Right cardiac atrium (tissue), 5 donors: ENCODE results near the gene PBLD. TPM values are rescaled to one million over a fixed set of nuclear protein-coding genes. Genes with fewer than 3 reads are reported as not detected.

Source experiments
- polyA plus RNA-seq: library from polyadenylated mRNA; stranded (reverse); fragments of 200-250 nt; gene quantifications from one replicate; pipeline ENCODE4 v1.2.3, GENCODE V29; 2013
- total RNA-seq, 4 donors: library from RNA; stranded (reverse); fragmentation: NEBNext Ultra II Directional; extraction: Animal tissue kit (Norgen Biotek cat#: 25700); gene quantifications; one replicate each; pipeline ENCODE4 v1.2.1, GENCODE V29; 2021
- donor health status: healthy with polysubstance abuse.
- donor health status: DM: no; HTN: yes; CAD: no.
- donor health status: DM: no; HTN: no; CAD: no.
- donor health status: DM: no; HTN: yes; CAD: no; lungs with severe emphysema.
- donor health status: DM: yes; HTN: yes; CAD: no.

Gene PBLD
- total and polyA plus RNA-seq, 5 donors = 2.4 to 5.5 (median 3.1) TPM

Other genes with a start within 250 kb of the PBLD start
- 100 to 1,000 TPM in 1 of 4 donors, 10 to 100 TPM in 3; 81.6 to 134 (median 84.8) TPM for gene MYPN, start 223.4 kb downstream of the PBLD start, total RNA-seq
- gene MYPN, start 223.4 kb downstream of the PBLD start, polyA plus RNA-seq = 27.2 TPM
- not detected for gene ATOH7, start 100.8 kb downstream of the PBLD start, total RNA-seq
- 0.05 TPM for gene ATOH7, start 100.8 kb downstream of the PBLD start, polyA plus RNA-seq
- gene HNRNPH3, start 864 bp downstream of the PBLD start, total RNA-seq = 100 to 1,000 TPM in 2 of 4 donors, 10 to 100 TPM in 2; 81.1 to 134 (median 94.1) TPM
- 100 TPM for gene HNRNPH3, start 864 bp downstream of the PBLD start, polyA plus RNA-seq
- gene RUFY2, start 74.3 kb upstream of the PBLD start, total RNA-seq = 10 to 100 TPM in 2 of 4 donors, 1 to 10 TPM in 2; 9.3 to 11.7 (median 10.5) TPM
- gene RUFY2, start 74.3 kb upstream of the PBLD start, polyA plus RNA-seq = 4.6 TPM
- gene DNA2, start 139.0 kb upstream of the PBLD start, total RNA-seq = 1 to 10 TPM; 1.8 to 3.8 (median 2.5) TPM
- gene DNA2, start 139.0 kb upstream of the PBLD start, polyA plus RNA-seq = 0.97 TPM
- 10 to 100 TPM; 16.3 to 21.8 (median 18.9) TPM for gene SLC25A16, start 194.6 kb upstream of the PBLD start, total RNA-seq
- 11.1 TPM for gene SLC25A16, start 194.6 kb upstream of the PBLD start, polyA plus RNA-seq
- 1 to 10 TPM; 2.8 to 5.2 (median 4.5) TPM for gene TET1, start 227.4 kb upstream of the PBLD start, total RNA-seq
- 0.32 TPM for gene TET1, start 227.4 kb upstream of the PBLD start, polyA plus RNA-seq